Measurements from ENCODE around the gene CIDEB.

Gene CIDEB

DNA sequence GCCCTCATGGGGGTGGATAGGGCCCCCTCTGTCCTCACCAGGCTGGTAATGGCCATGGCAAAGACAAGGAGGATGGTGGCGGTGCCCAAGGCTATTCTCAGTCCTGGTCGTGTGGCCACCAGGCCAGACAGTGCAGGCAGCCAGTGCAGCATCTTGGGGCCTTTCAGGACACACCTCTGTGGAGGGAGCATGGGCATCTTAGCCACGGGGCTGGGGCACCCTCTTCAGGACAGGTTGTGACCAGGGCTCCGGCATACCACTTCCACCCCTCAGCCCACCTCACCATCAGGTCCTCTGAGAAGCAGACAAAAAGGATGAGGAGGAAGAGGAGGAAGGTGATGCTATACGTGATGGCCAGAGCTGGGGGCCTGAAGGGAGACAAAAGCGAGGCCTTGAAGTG is 16.2 kb upstream of the CIDEB start:
- H3K4me1 ChIP-seq (ENCODE audit: control insufficient read depth, insufficient read depth, low read depth, low read length) = peaks cover 6% of the 10 kb centered on the region
- no peak overlapping the region for H3K14ac ChIP-seq (ENCODE audit: low read length in 2 of 2)
- H2BK120ac ChIP-seq (ENCODE audit: low read depth, low read length) = no peak overlapping the region
- H3K18ac ChIP-seq (ENCODE audit: low read depth in 1 of 2, low read length in 2 of 2) = no peak overlapping the region
- peaks cover 4 to 48% of the 10 kb centered on the region in 2 experiments for H3K27me3 ChIP-seq (ENCODE audit: control insufficient read depth in 1 of 2, insufficient read depth in 1 of 2, low read length in 2 of 2)
- H4K91ac ChIP-seq (ENCODE audit: low read length) = peak overlapping the region; percentile 78
- no peak overlapping the region for H3K4me3 ChIP-seq (ENCODE audit: insufficient read depth in 1 of 2, low read depth in 1 of 2, low read length in 2 of 2)
- no peak overlapping the region for H2BK15ac ChIP-seq (ENCODE audit: low read depth, poor library complexity, severe bottlenecking)
- H3K4me2 ChIP-seq (ENCODE audit: low read length, poor library complexity, severe bottlenecking) = no peak overlapping the region
- no peak overlapping the region for H3K9ac ChIP-seq (ENCODE audit: low read length)
- H3K23ac ChIP-seq (ENCODE audit: low read length in 2 of 2) = no peak overlapping the region
- no peak overlapping the region for H2BK5ac ChIP-seq (ENCODE audit: low read depth, low read length, poor library complexity, severe bottlenecking)
- no peak overlapping the region for H3K4ac ChIP-seq (ENCODE audit: low read depth in 1 of 2, low read length in 2 of 2)
- no peak overlapping the region for H2BK12ac ChIP-seq (ENCODE audit: low read length in 2 of 2)
- no peaks in the 10 kb centered on the region for H3K79me1 ChIP-seq (replicated peaks; ENCODE audit: low read length, poor library complexity, severe bottlenecking)
- H3K27ac ChIP-seq (ENCODE audit: low read length, poor library complexity, severe bottlenecking) = no peak overlapping the region
- no peak overlapping the region for H4K8ac ChIP-seq (ENCODE audit: low read length)
- 78% methylated on average over 4 of the region's 6 CpGs for WGBS
- H3K36me3 ChIP-seq (ENCODE audit: control insufficient read depth in 1 of 2, insufficient read depth in 2 of 2, low read depth in 1 of 2, low read length in 2 of 2) = no peaks in the 10 kb centered on the region
- H3K9me3 ChIP-seq (ENCODE audit: control insufficient read depth, low read length) = no peaks in the 10 kb centered on the region
- no peak overlapping the region for H2AK5ac ChIP-seq (ENCODE audit: low read length, severe bottlenecking)
- no peak for DNase-seq
- no peak overlapping the region for H2AFZ ChIP-seq (ENCODE audit: low read depth, low read length)

DNA sequence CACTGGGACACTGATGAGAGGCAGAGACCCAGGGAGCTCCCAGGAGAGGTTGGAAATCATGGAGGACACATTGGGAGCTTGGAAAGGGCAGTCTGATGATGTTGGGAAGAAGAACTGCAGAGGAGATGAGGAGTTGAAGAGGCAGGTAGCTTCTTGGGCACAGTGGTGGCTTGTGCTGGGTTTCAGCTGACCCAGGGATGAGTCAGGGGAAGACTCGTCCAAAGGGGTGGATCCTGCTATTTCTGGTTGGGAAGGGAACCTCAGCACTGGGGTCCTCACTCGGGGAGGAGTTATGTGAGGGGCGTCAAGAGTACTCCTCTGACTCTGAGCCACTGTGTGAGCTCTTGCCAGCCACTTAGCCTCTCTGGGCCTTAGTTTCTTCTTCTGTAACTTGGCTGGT is 15.6 kb upstream of the CIDEB start:
- H3K4me2 ChIP-seq (ENCODE audit: low read length, poor library complexity, severe bottlenecking) = no peak overlapping the region
- peaks cover 6% of the 10 kb centered on the region for H3K4me1 ChIP-seq (ENCODE audit: control insufficient read depth, insufficient read depth, low read depth, low read length)
- H3K27ac ChIP-seq (ENCODE audit: low read length, poor library complexity, severe bottlenecking) = no peak overlapping the region
- H3K4me3 ChIP-seq (ENCODE audit: insufficient read depth in 1 of 2, low read depth in 1 of 2, low read length in 2 of 2) = no peak overlapping the region
- no peak overlapping the region for H2BK5ac ChIP-seq (ENCODE audit: low read depth, low read length, poor library complexity, severe bottlenecking)
- WGBS = 49% methylated on average over 3 of the region's 3 CpGs
- H3K4ac ChIP-seq (ENCODE audit: low read depth in 1 of 2, low read length in 2 of 2) = no peak overlapping the region
- no peaks in the 10 kb centered on the region for H3K36me3 ChIP-seq (ENCODE audit: control insufficient read depth in 1 of 2, insufficient read depth in 2 of 2, low read depth in 1 of 2, low read length in 2 of 2)
- H2AK5ac ChIP-seq (ENCODE audit: low read length, severe bottlenecking) = no peak overlapping the region
- no peaks in the 10 kb centered on the region for H3K9me3 ChIP-seq (ENCODE audit: control insufficient read depth, low read length)
- no peaks in the 10 kb centered on the region for H3K79me1 ChIP-seq (replicated peaks; ENCODE audit: low read length, poor library complexity, severe bottlenecking)
- no peak overlapping the region for H3K18ac ChIP-seq (ENCODE audit: low read depth in 1 of 2, low read length in 2 of 2)
- no peak overlapping the region for H3K14ac ChIP-seq (ENCODE audit: low read length in 2 of 2)
- no peak overlapping the region for H4K8ac ChIP-seq (ENCODE audit: low read length)
- H2AFZ ChIP-seq (ENCODE audit: low read depth, low read length) = no peak overlapping the region
- peaks cover 4 to 54% of the 10 kb centered on the region in 2 experiments for H3K27me3 ChIP-seq (ENCODE audit: control insufficient read depth in 1 of 2, insufficient read depth in 1 of 2, low read length in 2 of 2)
- H3K9ac ChIP-seq (ENCODE audit: low read length) = no peak overlapping the region
- no peak for DNase-seq
- H2BK15ac ChIP-seq (ENCODE audit: low read depth, poor library complexity, severe bottlenecking) = no peak overlapping the region
- no peak overlapping the region for H2BK120ac ChIP-seq (ENCODE audit: low read depth, low read length)
- no peak overlapping the region for H2BK12ac ChIP-seq (ENCODE audit: low read length in 2 of 2)
- no peak overlapping the region for H4K91ac ChIP-seq (ENCODE audit: low read length)
- H3K23ac ChIP-seq (ENCODE audit: low read length in 2 of 2) = no peak overlapping the region

DNA sequence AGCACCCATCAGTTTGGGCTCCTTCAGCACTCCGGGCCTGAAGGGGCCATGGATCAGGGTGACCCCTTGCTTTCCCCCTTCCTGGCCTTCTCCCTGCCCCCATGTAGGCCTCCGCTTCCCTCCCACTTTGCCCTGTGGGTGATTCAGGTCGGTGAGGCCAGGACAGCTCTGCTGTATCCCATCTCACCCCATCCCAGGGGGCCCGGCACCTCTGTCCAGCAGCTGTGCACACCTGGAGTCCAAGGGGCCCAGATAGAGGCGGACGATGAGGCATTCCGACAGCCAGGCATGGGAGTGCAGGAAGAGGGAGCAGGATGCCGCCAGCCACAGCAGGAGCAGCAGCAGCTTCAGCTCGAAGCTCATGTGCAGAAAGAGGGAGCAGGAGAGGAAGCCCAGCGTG is 14.9 kb upstream of the CIDEB start:
- no peak overlapping the region for H3K9ac ChIP-seq (ENCODE audit: low read length)
- H2AK5ac ChIP-seq (ENCODE audit: low read length, severe bottlenecking) = no peak overlapping the region
- H4K91ac ChIP-seq (ENCODE audit: low read length) = no peak overlapping the region
- H3K27me3 ChIP-seq (ENCODE audit: control insufficient read depth in 1 of 2, insufficient read depth in 1 of 2, low read length in 2 of 2) = peaks cover 4 to 61% of the 10 kb centered on the region in 2 experiments
- H2BK120ac ChIP-seq (ENCODE audit: low read depth, low read length) = no peak overlapping the region
- no peak overlapping the region for H3K4ac ChIP-seq (ENCODE audit: low read depth in 1 of 2, low read length in 2 of 2)
- no peak overlapping the region for H3K27ac ChIP-seq (ENCODE audit: low read length, poor library complexity, severe bottlenecking)
- H2AFZ ChIP-seq (ENCODE audit: low read depth, low read length) = no peak overlapping the region
- no peak overlapping the region for H3K23ac ChIP-seq (ENCODE audit: low read length in 2 of 2)
- H3K18ac ChIP-seq (ENCODE audit: low read depth in 1 of 2, low read length in 2 of 2) = no peak overlapping the region
- no peak overlapping the region for H3K4me2 ChIP-seq (ENCODE audit: low read length, poor library complexity, severe bottlenecking)
- H4K8ac ChIP-seq (ENCODE audit: low read length) = no peak overlapping the region
- H2BK5ac ChIP-seq (ENCODE audit: low read depth, low read length, poor library complexity, severe bottlenecking) = no peak overlapping the region
- no peak overlapping the region for H2BK12ac ChIP-seq (ENCODE audit: low read length in 2 of 2)
- H3K36me3 ChIP-seq (ENCODE audit: control insufficient read depth in 1 of 2, insufficient read depth in 2 of 2, low read depth in 1 of 2, low read length in 2 of 2) = no peaks in the 10 kb centered on the region
- no peak overlapping the region for H3K14ac ChIP-seq (ENCODE audit: low read length in 2 of 2)
- no peak overlapping the region for H3K4me3 ChIP-seq (ENCODE audit: insufficient read depth in 1 of 2, low read depth in 1 of 2, low read length in 2 of 2)
- DNase-seq = no peak
- no peaks in the 10 kb centered on the region for H3K79me1 ChIP-seq (replicated peaks; ENCODE audit: low read length, poor library complexity, severe bottlenecking)
- peaks cover 6% of the 10 kb centered on the region for H3K4me1 ChIP-seq (ENCODE audit: control insufficient read depth, insufficient read depth, low read depth, low read length)
- H2BK15ac ChIP-seq (ENCODE audit: low read depth, poor library complexity, severe bottlenecking) = no peak overlapping the region
- H3K9me3 ChIP-seq (ENCODE audit: control insufficient read depth, low read length) = no peaks in the 10 kb centered on the region
- 78% methylated on average over 10 of the region's 10 CpGs for WGBS

DNA sequence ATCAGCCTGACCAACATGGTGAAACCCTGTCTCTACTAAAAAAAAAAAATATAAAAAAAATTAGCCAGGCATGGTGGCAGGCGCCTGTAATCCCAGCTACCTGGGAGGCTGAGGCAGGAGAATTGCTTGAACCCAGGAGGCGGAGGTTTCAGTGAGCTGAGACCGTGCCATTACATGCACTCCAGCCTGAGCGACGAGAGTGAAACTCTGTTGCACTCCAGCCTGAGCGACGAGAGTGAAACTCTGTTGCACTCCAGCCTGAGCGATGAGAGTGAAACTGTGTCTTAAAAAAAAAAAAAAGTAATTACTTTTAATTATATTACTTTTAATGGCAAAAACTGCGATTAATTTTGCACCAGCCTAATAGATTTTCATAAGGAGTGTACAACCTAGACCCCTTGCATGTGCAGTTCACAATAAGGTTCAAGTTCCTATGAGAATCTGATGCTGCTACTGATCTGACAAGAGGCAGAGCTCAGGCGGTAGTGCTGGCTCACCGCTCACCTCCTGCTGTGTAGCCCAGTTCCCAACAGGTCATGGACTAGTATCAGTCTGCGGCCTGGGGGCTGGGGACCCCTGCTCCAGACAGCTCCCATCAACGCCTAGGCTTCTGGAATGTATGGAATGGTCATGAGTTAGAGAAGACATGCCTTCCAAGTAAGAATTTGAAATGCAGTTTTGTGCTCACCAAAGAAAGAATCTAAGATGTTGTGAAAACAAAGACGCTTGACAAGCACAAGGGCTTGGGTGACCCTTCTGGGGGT is 13.6 kb upstream of the CIDEB start:
- no peak for DNase-seq
- H3K9ac ChIP-seq (ENCODE audit: low read length) = no peak overlapping the region
- 74% methylated on average over 11 of the region's 14 CpGs for WGBS
- no peak overlapping the region for H2BK12ac ChIP-seq (ENCODE audit: low read length in 2 of 2)
- H4K91ac ChIP-seq (ENCODE audit: low read length) = no peak overlapping the region
- H2BK5ac ChIP-seq (ENCODE audit: low read depth, low read length, poor library complexity, severe bottlenecking) = no peak overlapping the region
- H3K36me3 ChIP-seq (ENCODE audit: control insufficient read depth in 1 of 2, insufficient read depth in 2 of 2, low read depth in 1 of 2, low read length in 2 of 2) = no peaks in the 10 kb centered on the region
- no peak overlapping the region for H2BK120ac ChIP-seq (ENCODE audit: low read depth, low read length)
- H2AFZ ChIP-seq (ENCODE audit: low read depth, low read length) = no peak overlapping the region
- H4K8ac ChIP-seq (ENCODE audit: low read length) = no peak overlapping the region
- H3K4me1 ChIP-seq (ENCODE audit: control insufficient read depth, insufficient read depth, low read depth, low read length) = peaks cover 6% of the 10 kb centered on the region
- no peak overlapping the region for H3K14ac ChIP-seq (ENCODE audit: low read length in 2 of 2)
- H3K4me3 ChIP-seq (ENCODE audit: insufficient read depth in 1 of 2, low read depth in 1 of 2, low read length in 2 of 2) = no peak overlapping the region
- no peak overlapping the region for H2AK5ac ChIP-seq (ENCODE audit: low read length, severe bottlenecking)
- H3K9me3 ChIP-seq (ENCODE audit: control insufficient read depth, low read length) = no peaks in the 10 kb centered on the region
- H3K27me3 ChIP-seq (ENCODE audit: control insufficient read depth in 1 of 2, insufficient read depth in 1 of 2, low read length in 2 of 2) = peaks cover 4 to 61% of the 10 kb centered on the region in 2 experiments
- H3K27ac ChIP-seq (ENCODE audit: low read length, poor library complexity, severe bottlenecking) = no peak overlapping the region
- H3K79me1 ChIP-seq (replicated peaks; ENCODE audit: low read length, poor library complexity, severe bottlenecking) = no peaks in the 10 kb centered on the region
- no peak overlapping the region for H2BK15ac ChIP-seq (ENCODE audit: low read depth, poor library complexity, severe bottlenecking)
- no peak overlapping the region for H3K18ac ChIP-seq (ENCODE audit: low read depth in 1 of 2, low read length in 2 of 2)
- no peak overlapping the region for H3K4ac ChIP-seq (ENCODE audit: low read depth in 1 of 2, low read length in 2 of 2)
- H3K23ac ChIP-seq (ENCODE audit: low read length in 2 of 2) = no peak overlapping the region
- H3K4me2 ChIP-seq (ENCODE audit: low read length, poor library complexity, severe bottlenecking) = no peak overlapping the region
